IPS DF 19.7 (cell line): ENCODE data around the gene TMEM108.
"Not testable (repeated sequence)": the region's sequence is repeated elsewhere in the genome, so short reads cannot be mapped to it uniquely, and the experiment has no call there.

Experiments used
- DNase-seq: peaks from one replicate; pipeline ENCODE4 v3.0.0-alpha.2; 2013; ENCODE audit warnings: low read depth, low spot score

Gene TMEM108

DNA sequence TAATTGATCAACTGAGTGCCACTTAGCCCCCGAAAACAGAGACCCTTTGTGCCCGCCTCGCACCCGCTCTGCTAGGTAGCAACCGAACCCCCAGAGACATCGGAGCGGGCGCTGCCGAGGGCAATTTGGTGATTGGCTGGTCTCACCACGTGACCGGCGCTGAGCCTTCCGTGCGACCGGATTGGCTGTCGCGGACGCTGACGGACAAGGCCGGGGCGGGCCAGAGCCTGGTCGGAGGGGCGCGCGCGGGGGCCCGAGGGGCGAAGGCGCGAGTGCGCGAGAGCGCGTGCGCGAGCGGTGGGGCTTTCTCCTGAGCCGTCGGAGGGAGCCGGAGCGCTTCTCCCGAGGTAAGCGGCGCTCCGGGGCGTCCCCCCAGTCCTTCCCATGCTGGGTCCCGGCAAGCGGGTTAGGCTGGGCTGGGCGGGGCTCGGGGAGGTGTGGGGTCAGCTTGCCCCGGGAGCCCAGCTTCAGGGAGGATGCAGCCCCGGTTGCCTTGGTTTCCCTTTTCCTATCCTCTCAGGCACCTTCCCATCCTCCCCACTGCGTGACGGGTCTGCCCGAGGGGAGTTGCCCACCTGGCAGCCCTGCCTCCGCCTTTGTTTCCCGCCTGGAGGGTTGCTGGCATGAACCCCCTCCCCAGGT, at the start of gene TMEM108:
Gene TMEM108, plus strand, starts transcription at position 303 of the 642 bp plus-strand sequence.
- DNase-seq: peak; percentile 67

GRCh38 chr3:132995971-132996370, 42.2 kb upstream of the TMEM108 start:
- DNase-seq: no peak

- no peak for DNase-seq
Observed at GRCh38 chr3:132997404-132998185, 40.6 kb upstream of the TMEM108 start.

DNA sequence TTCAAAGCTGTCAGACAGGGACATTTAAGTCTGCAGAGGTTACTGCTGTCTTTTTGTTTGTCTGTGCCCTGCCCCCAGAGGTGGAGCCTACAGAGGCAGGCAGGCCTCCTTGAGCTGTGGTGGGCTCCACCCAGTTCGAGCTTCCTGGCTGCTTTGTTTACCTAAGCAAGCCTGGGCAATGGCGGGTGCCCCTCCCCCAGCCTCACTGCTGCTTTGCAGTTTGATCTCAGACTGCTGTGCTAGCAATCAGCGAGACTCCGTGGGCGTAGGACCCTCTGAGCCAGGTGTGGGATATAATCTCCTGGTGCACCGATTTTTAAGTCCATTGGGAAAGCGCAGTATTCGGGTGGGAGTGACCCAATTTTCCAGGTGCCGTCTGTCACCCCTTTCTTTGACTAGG, 33.2 kb upstream of the TMEM108 start:
- DNase-seq: not testable (repeated sequence)

GRCh38 chr3:133007601-133008000, 30.6 kb upstream of the TMEM108 start:
- no peak for DNase-seq

- no peak for DNase-seq
Observed at GRCh38 chr3:133014325-133014724, 23.9 kb upstream of the TMEM108 start.

GRCh38 chr3:133015573-133015972, 22.6 kb upstream of the TMEM108 start:
- DNase-seq: not testable (repeated sequence)

DNA sequence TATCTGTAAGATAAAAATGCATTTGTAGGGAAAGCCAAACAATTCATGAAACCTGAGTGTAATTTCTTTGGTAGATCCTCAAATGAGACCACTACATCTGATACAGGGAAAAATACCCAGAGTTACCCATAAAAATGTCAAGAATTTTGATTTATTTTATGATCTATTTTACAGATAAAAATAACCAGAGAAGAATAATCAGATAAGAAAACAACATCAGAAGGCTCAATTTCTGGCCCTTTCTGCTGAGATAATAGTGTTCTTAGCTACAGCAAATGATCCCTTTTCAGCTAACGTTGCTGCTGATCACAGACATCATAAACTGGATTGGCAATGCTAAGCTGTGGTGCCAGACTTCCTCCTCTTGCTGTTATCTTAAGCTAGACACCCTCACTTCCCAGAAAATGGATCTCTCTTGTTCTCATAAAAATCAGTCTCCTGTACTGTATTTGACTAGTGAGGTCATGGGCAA, 21.3 kb upstream of the TMEM108 start:
- DNase-seq: no peak

DNA sequence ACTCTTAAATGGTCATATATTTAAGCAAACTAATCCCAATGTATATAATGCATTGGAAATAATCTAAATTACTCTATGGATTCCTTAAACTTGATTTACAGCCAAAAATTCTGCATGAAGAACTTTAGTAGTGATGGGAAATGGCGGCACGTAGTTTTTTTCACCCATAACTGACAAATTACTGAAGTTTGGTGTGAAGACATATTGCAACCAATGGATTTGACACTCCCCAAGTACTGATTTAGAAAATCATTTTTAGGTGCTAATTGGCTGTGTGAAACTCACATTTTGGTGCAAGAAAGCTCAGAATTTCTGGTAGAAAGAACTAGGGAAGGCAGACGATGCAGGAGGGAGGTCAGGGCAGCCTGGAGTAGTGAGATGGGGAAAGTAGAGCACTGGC, 19.3 kb upstream of the TMEM108 start:
- DNase-seq: no peak

- DNase-seq: no peak
Observed at GRCh38 chr3:133021206-133021605, 17.0 kb upstream of the TMEM108 start.

GRCh38 chr3:133023362-133023761, 14.8 kb upstream of the TMEM108 start:
- DNase-seq: no peak

GRCh38 chr3:133025546-133025945, 12.6 kb upstream of the TMEM108 start:
- DNase-seq: no peak

DNA sequence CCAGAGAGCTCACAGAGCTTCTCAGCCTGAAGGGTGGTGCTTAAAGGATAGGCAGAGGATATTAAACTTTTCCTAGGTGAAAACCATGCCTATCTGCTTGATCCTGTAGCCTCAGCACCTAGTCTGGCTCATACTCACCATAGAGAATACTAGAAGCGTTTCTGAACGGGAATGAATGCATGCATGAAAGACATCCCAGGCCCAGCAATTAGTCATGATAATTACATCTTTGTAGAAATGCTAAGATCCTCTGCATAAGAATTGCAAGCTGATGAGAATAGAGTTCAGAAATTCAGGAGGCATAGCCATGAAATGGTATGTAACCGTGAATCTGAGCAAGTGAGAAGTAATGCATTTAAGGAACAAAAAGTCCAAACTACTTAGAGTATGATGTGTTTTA, 5.9 kb upstream of the TMEM108 start:
- DNase-seq: no peak

GRCh38 chr3:133037436-133037835, 755 bp upstream of the TMEM108 start:
- DNase-seq: no peak

DNA sequence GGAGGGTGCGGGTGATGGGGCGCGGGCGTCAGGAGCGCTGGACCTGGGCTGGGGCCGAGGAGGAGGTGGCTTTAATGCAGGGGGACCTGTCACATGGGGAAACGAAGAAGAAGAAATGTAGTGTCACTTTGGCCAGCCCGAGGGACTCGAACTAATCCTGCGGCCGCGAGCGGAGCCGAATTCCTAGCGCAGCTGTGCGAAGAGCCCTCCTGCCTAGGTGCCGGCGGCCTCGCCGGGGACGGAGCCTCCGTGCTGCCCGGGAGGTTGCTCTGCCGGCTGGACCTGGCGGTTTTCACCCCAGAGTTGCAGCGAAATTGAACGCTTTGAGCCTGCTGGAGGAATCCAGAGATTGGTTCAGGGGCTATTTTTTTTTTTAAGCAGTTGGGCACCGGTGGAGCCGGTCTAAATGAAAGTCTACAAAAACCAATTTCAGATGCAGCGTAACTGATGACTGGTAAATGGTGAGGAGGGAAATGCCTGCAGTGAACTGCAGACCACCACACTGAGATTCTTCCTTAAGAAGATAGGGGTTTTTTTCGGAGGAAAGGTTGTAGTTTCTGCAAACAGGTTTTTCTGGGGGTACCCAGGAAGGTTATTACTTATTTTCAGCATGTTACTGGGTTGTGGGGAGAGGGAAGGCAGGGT, 662 bp downstream of the TMEM108 start:
- no peak for DNase-seq

- DNase-seq: no peak
Observed at GRCh38 chr3:133040696-133041523, 2.7 kb downstream of the TMEM108 start.

- no peak for DNase-seq
Observed at GRCh38 chr3:133041524-133041829, 3.3 kb downstream of the TMEM108 start.

GRCh38 chr3:133042778-133043177, 4.6 kb downstream of the TMEM108 start:
- DNase-seq: no peak

GRCh38 chr3:133047980-133048379, 9.8 kb downstream of the TMEM108 start:
- no peak for DNase-seq

DNA sequence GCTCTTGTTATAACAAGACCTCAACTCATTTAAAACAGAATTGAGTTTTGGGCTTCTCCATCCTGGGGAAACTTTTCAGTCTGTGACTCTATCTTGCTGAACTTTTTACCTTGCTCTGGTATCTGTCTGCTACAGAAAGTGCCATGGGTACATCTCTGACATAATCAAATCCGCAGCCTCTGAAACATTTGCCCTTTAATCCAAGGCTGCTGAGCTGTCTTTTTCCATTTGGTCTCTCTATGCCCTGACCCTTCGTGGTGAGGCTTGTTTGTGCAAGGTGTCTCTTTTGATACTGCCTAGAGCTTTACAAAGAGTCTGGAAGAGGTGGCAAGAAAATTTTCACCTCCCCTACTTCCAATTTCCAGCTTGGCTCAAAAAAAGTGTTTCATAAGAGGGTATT, 11.3 kb downstream of the TMEM108 start:
- DNase-seq: no peak

DNA sequence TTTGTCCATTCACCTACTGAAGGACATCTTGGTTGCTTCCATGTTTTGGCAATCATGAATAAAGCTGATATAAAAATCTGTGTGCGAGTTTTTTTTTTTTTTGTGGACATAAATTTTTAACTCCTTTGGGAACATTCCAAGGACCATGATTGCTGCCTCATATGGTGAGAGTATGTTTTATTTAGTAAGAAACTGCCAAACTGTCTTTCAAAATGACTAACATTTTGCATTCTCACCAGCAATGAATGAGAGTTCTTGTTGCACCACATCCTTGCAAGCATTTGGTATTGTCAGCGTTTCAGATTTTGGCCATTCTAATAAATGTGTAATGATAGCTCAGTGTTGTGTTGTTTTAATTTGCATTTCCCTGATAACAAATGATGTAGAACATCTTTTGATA, 12.7 kb downstream of the TMEM108 start:
- DNase-seq: no peak

- no peak for DNase-seq
Observed at GRCh38 chr3:133053532-133053931, 15.3 kb downstream of the TMEM108 start.
